Left hindlimb (tissue), 1 donor: Measurements from ENCODE around the gene DGKG.

Experiments
- DNase-seq: peaks from one replicate; pipeline ENCODE4 v3.0.0-alpha.2; 2018

Gene DGKG

DNA sequence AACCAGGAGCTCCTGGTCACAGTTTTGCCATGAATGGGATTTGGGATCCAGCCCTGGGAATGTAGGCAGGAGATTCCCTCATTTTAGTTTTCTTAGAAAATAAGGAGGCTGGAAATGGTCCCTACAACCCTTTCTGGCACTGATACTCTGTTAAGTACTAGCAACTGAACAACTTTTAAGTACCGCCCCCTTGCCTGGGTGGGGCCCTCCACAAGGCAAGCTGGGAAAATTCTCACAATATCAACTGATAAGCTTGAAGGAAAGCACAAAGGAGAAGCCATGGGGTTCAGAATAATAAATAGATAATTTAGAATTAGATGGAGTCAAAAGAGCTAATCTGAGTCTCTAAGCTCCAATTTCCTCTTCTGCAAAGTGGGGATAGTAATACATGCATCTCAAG, 4.2 kb upstream of the DGKG start:
- DNase-seq: no peak

- peak; percentile 35 for DNase-seq
Measured at GRCh38 chr3:186365202-186365974, 3.4 kb upstream of the DGKG start.

GRCh38 chr3:186362988-186363387, 954 bp upstream of the DGKG start:
- no peak for DNase-seq

DNA sequence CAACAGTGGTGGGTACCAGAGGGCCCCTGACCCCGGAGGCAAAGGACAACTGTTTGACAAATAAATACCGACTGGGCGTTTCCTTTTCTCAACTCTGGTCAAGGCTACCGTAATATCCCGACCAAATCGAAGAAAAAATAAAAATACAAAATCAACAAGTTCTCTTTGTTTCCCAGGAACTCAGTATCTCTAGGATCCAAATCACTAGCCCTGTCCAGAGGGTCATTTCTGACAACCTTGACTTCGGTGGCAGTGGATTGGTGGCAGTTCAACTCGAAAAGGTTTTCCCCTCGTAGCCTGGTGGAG, 456 bp upstream of the DGKG start:
- DNase-seq: no peak

- no peak for DNase-seq
Measured at GRCh38 chr3:186361246-186361761, 730 bp downstream of the DGKG start.

- DNase-seq: no peak
Measured at GRCh38 chr3:186360779-186361178, 1.3 kb downstream of the DGKG start.

- DNase-seq: no peak
Measured at GRCh38 chr3:186359078-186359477, 3.0 kb downstream of the DGKG start.

GRCh38 chr3:186356152-186356551, 5.9 kb downstream of the DGKG start:
- no peak for DNase-seq

DNA sequence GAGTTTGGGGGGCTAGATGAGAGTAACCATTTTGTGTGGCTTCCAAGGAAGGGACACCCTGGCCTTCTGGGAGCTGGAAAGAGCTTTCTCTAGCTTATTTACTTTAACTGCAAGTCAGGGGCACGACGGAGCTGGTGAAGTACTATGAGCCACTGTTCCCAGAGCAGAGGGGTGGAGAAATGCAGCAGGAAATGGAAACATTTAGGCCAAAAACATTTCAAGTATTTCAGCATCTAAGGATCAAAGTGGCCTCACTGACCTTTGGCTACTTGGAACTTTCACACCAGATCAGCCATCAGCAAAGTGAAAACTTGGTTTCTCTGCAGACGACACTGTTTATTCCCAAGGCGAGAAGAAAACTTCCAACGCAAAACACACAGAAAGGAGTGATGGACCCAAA, 7.9 kb downstream of the DGKG start:
- no peak for DNase-seq

GRCh38 chr3:186352369-186352768, 9.7 kb downstream of the DGKG start:
- DNase-seq: no peak

DNA sequence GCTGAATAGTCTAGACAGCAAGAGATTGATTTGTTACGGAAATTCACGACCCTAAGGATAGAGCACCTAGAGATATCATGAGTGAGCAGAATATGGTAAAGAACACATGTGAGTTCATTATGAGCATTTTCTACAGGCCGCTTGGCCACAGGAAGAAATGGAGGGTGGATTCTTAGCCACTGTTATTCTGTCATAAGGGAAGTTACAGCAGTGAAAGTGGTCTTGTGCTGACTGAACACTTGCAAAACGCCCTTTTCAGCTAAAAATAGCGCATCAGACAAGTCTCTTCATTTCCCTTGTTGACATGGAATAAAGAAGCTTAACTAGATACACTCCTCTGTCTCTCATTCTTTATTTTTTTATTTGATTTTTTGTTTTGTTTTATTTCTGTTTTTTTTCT, 19.8 kb downstream of the DGKG start:
- DNase-seq: no peak

DNA sequence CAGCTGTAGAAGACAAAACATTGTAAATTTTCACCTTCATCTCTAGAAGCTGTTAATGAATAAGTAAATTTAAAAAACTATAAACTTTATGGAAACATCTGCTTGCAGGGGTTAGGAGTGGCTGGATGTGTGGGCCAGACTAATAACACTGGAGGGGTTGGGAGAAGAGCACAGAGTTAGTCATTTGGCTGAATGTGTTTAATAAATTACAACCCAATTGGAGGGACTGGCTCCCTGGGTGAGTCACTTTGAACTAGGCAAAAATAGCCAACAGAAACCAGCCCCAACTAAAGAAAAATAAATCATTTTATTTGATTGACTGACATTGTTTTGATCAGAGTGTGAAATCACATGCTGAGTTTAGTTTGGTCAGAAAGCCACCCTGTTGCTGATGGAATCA, 21.8 kb downstream of the DGKG start:
- DNase-seq: no peak

DNA sequence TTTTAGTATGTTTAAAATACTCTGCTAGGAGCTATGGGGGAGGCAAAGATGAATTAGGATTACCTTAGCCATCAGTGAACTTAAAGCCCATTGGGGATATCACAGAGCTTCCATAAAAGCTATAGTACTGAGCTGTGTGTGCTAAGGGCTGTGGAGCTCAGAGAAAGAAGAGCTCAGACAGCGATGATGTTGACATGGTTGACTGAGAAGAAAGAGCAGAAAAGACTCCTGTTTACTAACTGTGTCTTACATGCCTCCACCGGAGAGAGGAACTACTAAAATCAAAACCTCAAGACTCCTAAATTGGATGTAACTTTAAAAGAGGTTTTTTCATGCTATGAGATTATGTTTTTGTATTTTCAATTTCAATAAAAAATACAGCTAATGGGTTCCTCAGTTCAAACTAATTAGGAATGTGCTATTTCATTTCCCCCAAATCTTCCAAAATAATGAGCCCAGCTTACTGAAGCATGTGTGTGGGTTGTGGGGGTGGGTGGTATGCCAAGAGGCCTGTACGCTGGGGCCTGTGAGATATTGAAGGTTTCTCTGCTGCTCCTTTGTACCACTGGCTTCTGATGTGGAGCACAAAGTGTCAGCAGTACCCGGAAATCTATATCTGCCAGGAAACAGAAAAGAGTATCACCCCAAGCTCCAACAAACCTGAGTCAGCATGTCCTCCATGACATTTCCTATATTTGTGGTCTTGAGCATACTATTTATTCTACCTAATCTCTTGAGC, 22.7 kb downstream of the DGKG start:
- no peak for DNase-seq

DNA sequence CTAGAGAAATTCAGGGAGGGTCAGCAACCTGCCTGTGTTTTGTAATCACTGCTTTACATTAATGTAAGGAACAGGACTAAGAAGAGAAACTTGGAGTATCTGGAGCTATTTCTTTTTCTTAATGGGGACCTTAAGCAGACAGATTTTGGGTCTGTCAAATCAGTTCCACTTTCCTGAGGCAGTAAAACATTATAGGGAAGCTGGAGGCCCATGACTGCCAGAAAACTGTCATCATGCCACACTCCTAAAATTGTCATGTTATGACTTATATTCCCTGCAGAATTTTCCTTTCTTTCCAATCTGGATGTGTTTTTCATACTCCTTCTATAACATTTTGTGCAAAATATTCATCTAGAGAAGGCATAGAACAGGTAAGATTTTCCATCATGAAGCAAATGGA, 28.8 kb downstream of the DGKG start:
- no peak for DNase-seq

GRCh38 chr3:186330772-186331460, 31.1 kb downstream of the DGKG start:
- no peak for DNase-seq

DNA sequence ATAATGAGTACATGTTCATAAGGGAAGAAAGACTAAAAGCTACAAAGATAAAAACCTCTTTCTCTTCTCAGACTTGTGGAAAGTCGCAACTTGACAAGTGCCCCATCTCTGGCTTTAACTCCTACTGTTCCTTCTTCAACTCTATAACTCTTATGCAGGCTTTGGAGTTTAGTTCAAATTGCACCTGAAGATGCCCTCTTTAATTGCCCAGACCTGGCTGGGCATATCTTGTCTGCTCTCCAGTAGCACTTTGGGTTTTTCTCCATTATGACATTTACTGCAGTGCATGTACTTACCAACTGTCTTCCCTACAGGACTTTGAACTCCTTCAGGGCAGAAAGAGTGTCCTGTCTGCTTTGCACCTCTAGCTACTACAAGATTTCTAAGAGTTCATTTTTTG, 32.4 kb downstream of the DGKG start:
- DNase-seq: no peak

DNA sequence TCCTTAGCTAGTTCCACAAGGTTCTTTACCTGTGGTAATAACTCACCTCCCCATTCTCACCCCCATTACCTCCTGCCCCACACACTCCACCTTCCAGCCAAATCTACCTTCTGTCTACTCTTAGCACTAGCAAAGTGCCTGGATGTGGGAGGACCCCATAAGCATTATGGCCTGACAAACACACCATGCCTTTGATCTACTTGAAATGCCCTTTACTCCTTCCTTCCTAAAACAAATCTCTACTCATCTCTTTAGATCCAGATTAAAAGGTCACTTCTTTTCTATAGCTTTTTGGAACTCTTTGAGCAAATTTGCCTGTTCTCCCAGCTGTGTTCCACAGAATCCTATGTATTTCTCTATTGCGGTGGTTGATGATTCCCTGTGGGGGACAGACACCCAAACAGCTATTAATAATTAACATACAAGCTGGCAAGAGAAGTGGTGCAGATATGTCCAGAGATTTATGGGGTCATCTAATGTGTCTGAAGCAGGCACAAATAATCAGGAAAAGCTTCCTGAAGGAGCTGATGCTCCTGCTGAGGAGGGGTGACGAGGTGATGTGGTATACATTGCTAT, 34.0 kb downstream of the DGKG start:
- no peak for DNase-seq

DNA sequence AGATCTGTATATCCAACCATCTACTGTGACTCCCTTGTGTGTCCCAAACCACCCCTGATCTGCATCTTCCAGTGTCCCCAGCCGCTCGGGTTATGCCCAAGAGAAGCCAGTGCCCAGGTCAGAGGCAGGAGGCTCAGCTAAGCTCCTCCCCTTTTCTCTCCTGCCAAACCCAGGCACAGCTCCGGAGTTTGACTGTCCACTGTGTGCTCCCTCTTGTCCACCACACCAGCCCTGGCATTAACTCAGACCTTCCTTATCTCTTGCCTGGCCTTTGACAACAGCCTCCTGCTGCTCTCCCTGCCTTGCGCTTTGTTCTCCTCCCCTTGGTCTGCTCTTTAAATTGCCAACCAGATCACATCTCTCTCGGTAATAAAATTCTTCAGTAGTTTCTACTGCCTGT, 39.3 kb downstream of the DGKG start:
- no peak for DNase-seq

DNA sequence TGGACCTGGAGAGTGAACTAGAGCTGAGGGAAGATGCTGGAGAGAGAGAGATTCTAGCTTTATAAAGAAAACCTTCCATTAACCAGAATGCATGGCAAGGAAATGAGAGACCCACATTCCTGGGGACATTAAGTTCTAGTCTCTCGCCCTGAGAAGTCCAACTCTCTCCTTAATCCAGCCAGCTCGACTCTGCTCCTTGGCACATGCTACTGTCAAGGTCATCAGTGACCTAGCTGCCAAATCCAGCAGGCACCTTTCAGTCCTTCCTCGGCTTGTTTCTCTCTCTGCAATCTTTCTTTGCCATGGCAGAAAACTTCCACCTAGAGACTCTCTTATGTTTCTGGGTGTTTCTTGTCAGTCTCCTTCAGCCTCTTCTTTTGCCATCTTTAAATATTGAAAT, 40.3 kb downstream of the DGKG start:
- DNase-seq: no peak

DNA sequence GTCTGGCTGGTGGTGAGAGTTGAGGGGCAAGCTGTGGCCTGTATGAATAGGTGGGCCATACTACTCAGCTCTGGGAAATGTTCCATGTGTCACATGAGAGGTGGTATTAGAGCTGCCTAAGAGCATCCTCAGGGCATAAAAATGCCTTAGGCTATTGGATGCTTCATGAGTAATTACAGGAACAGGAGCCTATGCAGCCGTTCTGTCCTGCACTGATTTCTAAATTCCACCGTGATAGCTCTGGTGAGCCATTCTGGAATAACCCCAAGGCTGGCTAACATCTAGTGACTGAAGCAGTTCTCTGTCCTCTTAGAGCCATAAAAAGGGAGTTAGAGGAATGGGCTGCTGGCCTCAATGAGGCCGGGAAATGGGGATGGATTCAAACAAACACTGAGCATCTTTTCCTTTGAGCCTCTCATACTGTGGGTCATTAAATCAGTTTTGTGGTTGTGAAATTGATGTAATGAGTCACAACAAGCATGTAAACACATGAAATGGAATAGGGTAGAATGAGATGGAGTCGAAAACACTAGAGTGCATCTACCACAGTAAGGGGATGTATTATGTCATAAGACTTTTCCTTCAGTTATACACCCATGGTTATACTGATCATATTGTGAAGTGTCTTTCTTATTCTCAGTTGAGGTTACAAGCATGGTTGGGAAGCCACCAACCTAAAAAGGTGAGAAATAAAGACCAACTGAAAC, 41.0 kb downstream of the DGKG start:
- DNase-seq: no peak

GRCh38 chr3:186319945-186320344, 42.1 kb downstream of the DGKG start:
- no peak for DNase-seq

DNA sequence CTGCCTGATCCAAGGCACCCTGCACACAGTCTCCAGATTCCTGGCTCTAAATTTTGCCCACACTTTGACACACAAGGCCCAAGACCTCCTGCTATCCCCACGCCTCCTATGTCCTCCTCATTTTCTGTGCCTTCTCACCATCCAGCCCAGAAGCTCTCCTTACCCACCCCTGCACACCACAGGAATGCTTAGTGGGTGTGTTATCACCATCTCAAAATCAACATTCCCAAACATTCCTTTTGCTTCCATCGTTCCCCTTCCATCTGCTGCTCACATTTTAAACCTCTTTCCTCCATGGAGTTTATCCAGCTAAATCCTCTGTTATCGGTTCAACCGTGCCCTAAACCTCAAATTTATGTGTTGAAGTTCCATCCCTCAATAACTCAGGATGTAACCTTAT, 43.9 kb downstream of the DGKG start:
- no peak for DNase-seq

- no peak for DNase-seq
Measured at GRCh38 chr3:186317478-186317877, 44.6 kb downstream of the DGKG start.
